Osteocyte (in vitro differentiated cells): Measurements from ENCODE around the gene GTPBP8. TPM values are rescaled to one million over a fixed set of nuclear protein-coding genes. Genes with fewer than 3 reads are reported as not detected.

Experiments used
- DNase-seq: peaks from one replicate; pipeline ENCODE4 v3.0.0; 2021; ENCODE audit warnings: mixed read lengths; ENCODE audit not compliant: unreplicated experiment; ENCODE audit errors: extremely low spot score
- H3K27ac Mint-ChIP-seq: one replicate; pipeline ENCODE4 v1.8.0; 2021; ENCODE audit warnings: mild to moderate bottlenecking, mixed read lengths; ENCODE audit not compliant: unreplicated experiment
- H3K27me3 Mint-ChIP-seq: one replicate; pipeline ENCODE4 v1.8.0; 2021; ENCODE audit warnings: mixed read lengths; ENCODE audit not compliant: unreplicated experiment
- H3K36me3 Mint-ChIP-seq: one replicate; pipeline ENCODE4 v1.8.0; 2021; ENCODE audit warnings: mixed read lengths; ENCODE audit not compliant: unreplicated experiment
- H3K4me1 Mint-ChIP-seq: one replicate; pipeline ENCODE4 v1.8.0; 2021; ENCODE audit warnings: mixed read lengths; ENCODE audit not compliant: unreplicated experiment
- H3K4me3 Mint-ChIP-seq: one replicate; pipeline ENCODE4 v1.8.0; 2021; ENCODE audit warnings: mild to moderate bottlenecking, moderate library complexity, mixed read lengths; ENCODE audit not compliant: unreplicated experiment
- H3K9me3 Mint-ChIP-seq: one replicate; pipeline ENCODE4 v1.8.0; 2021; ENCODE audit warnings: mixed read lengths; ENCODE audit not compliant: unreplicated experiment
- CTCF ChIP-seq: fragments of 200-600 bp; sonication (generic); IDR thresholded peaks from 2 replicates; pipeline ENCODE4 v1.5.0; 2021; ENCODE audit warnings: antibody characterized with exemption, mild to moderate bottlenecking, moderate library complexity
- total RNA-seq: library from RNA; stranded (reverse); gene quantifications from 2 replicates; pipeline ENCODE4 v1.2.1, GENCODE V29; 2021

The GTPBP8 gene
- total RNA-seq, 1 donor from 2014 or later: 18.2 TPM

- no peak for TF ChIP-seq CTCF
- H3K9me3 Mint-ChIP-seq: no peaks in the 10 kb centered on the region
- peak overlapping the region; percentile 93 for H3K4me3 Mint-ChIP-seq
- H3K27ac Mint-ChIP-seq: peak overlapping the region; percentile 84
- H3K36me3 Mint-ChIP-seq: peaks cover 12% of the 10 kb centered on the region
- DNase-seq: peak; percentile 94
- peaks cover 22% of the 10 kb centered on the region for H3K4me1 Mint-ChIP-seq
- H3K27me3 Mint-ChIP-seq: no peaks in the 10 kb centered on the region
Measured at GRCh38 chr3:113019182-113020137, 28.7 kb downstream of the GTPBP8 start.

- H3K27ac Mint-ChIP-seq: no peak overlapping the region
- no peaks in the 10 kb centered on the region for H3K36me3 Mint-ChIP-seq
- H3K4me1 Mint-ChIP-seq: peaks cover 22% of the 10 kb centered on the region
- DNase-seq: no peak
- no peaks in the 10 kb centered on the region for H3K27me3 Mint-ChIP-seq
- no peaks in the 10 kb centered on the region for H3K9me3 Mint-ChIP-seq
- TF ChIP-seq CTCF: no peak
- no peak overlapping the region for H3K4me3 Mint-ChIP-seq
Measured at GRCh38 chr3:113021471-113021870, 30.7 kb downstream of the GTPBP8 start.

GRCh38 chr3:113034011-113034410 lies 43.2 kb downstream of the GTPBP8 start:
- TF ChIP-seq CTCF: no peak
- DNase-seq: no peak
- no peaks in the 10 kb centered on the region for H3K4me1 Mint-ChIP-seq
- H3K27me3 Mint-ChIP-seq: no peaks in the 10 kb centered on the region
- no peaks in the 10 kb centered on the region for H3K9me3 Mint-ChIP-seq
- H3K36me3 Mint-ChIP-seq: no peaks in the 10 kb centered on the region
- no peak overlapping the region for H3K27ac Mint-ChIP-seq
- H3K4me3 Mint-ChIP-seq: no peak overlapping the region

GRCh38 chr3:113035387-113035982 lies 44.7 kb downstream of the GTPBP8 start:
- no peak overlapping the region for H3K27ac Mint-ChIP-seq
- no peaks in the 10 kb centered on the region for H3K36me3 Mint-ChIP-seq
- no peak overlapping the region for H3K4me3 Mint-ChIP-seq
- no peaks in the 10 kb centered on the region for H3K9me3 Mint-ChIP-seq
- DNase-seq: no peak
- H3K27me3 Mint-ChIP-seq: no peaks in the 10 kb centered on the region
- H3K4me1 Mint-ChIP-seq: no peaks in the 10 kb centered on the region
- peak; percentile 80 for TF ChIP-seq CTCF

GRCh38 chr3:113038328-113038727 lies 47.5 kb downstream of the GTPBP8 start:
- H3K36me3 Mint-ChIP-seq: no peaks in the 10 kb centered on the region
- H3K27me3 Mint-ChIP-seq: no peaks in the 10 kb centered on the region
- DNase-seq: no peak
- no peak overlapping the region for H3K27ac Mint-ChIP-seq
- H3K4me3 Mint-ChIP-seq: no peak overlapping the region
- no peaks in the 10 kb centered on the region for H3K4me1 Mint-ChIP-seq
- no peak for TF ChIP-seq CTCF
- no peaks in the 10 kb centered on the region for H3K9me3 Mint-ChIP-seq
